Vagina (tissue), 2 donors: ENCODE measurements around the gene ZC3H12C. TPM values are rescaled to one million over a fixed set of nuclear protein-coding genes. Genes with fewer than 3 reads are reported as not detected.

Experiments used
- DNase-seq, 2 donors: peaks; one replicate each; pipeline ENCODE4 v3.0.0-alpha.2; 2017; ENCODE audit errors: extremely low spot score in 2 of 2
- H3K27ac ChIP-seq: fragments of 200-600 bp; sonication (generic); one replicate; pipeline ENCODE4 v1.5.1; 2019
- H3K27me3 ChIP-seq: fragments of 200-600 bp; sonication (generic); one replicate; pipeline ENCODE4 v1.5.1; 2019
- H3K36me3 ChIP-seq, 2 donors: fragments of 200-600 bp; sonication (generic); one replicate each; pipeline ENCODE4 v1.5.1; 2017 to 2019
- H3K4me1 ChIP-seq: fragments of 200-600 bp; sonication (generic); one replicate; pipeline ENCODE4 v1.5.1; 2019
- H3K4me3 ChIP-seq, 2 donors: fragments of 200-600 bp; sonication (generic); 1 replicate in 1 of 2; 2 replicates in 1 of 2; pipeline ENCODE4 v1.5.1; 2016 to 2019
- H3K9me3 ChIP-seq: fragments of 200-600 bp; sonication (generic); one replicate; pipeline ENCODE4 v1.5.1; 2019
- POLR2A ChIP-seq, 2 donors: fragments of 450-650 bp; IDR thresholded peaks; one replicate each; pipeline ENCODE4 v1.6.1; 2017; ENCODE audit warnings: antibody characterized with exemption in 2 of 2, mild to moderate bottlenecking in 2 of 2, moderate library complexity in 2 of 2
- POLR2AphosphoS5 ChIP-seq, 2 donors: sonication (generic); formaldehyde crosslinking; IDR thresholded peaks; one replicate each; pipeline ENCODE4 v1.9.0; 2017; ENCODE audit warnings: antibody characterized with exemption in 2 of 2, mild to moderate bottlenecking in 2 of 2, low read depth in 1 of 2; ENCODE audit not compliant: insufficient read depth in 1 of 2
- intact Hi-C: fragments of 100-400 bp; cut with DNase I; formaldehyde crosslinking; loops from one replicate; pipeline ENCODE4 v1.15.1; 2023
- total RNA-seq: library from RNA; depleted of rRNA; stranded (reverse); fragments of >200 nt; gene quantifications from one replicate; pipeline ENCODE4 v1.2.3, GENCODE V29; 2016
- TF ChIP-seq, protein P1 (sequence below), 3 experiments: fragments of 450-650 bp in 2 of 3; fragments of 200-600 bp in 1 of 3; sonication (generic) in 1 of 3; IDR thresholded peaks; one replicate each; pipeline ENCODE4 v1.5.1; 2017 to 2019; ENCODE audit warnings: antibody characterized with exemption in 3 of 3, mild to moderate bottlenecking in 2 of 3, moderate library complexity in 2 of 3

The ZC3H12C gene
- total RNA-seq, 1 donor from 2014 or later = 16.7 TPM

DNA sequence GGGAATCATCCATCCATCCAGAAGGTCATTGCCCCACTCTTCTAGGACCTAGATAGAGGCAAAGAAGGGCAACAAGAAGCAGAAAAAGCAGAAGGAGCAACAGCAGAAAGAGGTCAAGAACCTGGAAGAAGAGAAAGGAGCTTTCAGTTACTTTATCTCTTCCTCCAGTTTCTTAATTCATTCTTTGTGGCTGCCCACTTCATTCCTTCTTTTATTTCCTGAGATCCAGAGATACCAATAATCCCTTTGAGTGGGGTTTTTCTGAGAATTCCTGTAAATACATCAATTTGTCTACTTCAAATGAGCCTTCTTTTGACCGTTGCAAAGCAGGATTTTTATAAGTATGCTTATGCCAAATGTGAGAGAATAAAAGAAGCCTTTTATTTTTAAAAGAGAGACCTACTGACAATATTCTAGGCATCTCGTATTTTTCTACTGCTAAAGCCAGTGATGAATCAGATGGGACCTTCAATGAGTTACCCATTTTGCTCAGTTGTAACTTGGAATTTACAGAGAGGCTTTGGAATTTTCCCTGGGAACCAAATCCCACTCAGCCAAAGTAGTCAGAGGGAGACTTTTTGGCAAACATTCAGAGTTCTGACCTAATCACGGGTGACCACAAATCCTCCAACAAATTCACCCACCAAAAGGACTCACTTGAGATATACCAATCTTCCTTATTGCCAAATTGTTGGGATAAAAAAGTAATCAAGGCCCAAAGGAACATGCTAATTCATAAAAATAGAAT lies 54.9 kb downstream of the ZC3H12C start:
- Histone ChIP-seq H3K9me3 (no peaks in the 10 kb centered on the region), H3K4me3 (no peak overlapping the region), H3K27me3 (no peaks in the 10 kb centered on the region), H3K4me1 (peaks cover 15% of the 10 kb centered on the region), H3K36me3 (no peaks in the 10 kb centered on the region), H3K27ac (no peak overlapping the region)
- TF ChIP-seq POLR2A (IDR thresholded peaks at IDR 0.05) = no peak
- no peak for DNase-seq
- intact Hi-C loops = loop anchor here (5.0 kb wide), 1 partner anchor 1689 kb away; no protein-coding TSS in a partner anchor

- H3K36me3 ChIP-seq = no peaks in the 10 kb centered on the region
- no peaks in the 10 kb centered on the region for H3K9me3 ChIP-seq
- no peaks in the 10 kb centered on the region for H3K27me3 ChIP-seq
- no peak for DNase-seq
- intact Hi-C loops = loop anchor here (5.0 kb wide), 1 partner anchor 1688 kb away; no protein-coding TSS in a partner anchor
- TF ChIP-seq POLR2AphosphoS5 (IDR thresholded peaks at IDR 0.05; ENCODE audit: insufficient read depth in 1 of 2, low read depth in 1 of 2) (no peak), POLR2A (IDR thresholded peaks at IDR 0.05) (no peak)
- TF ChIP-seq, protein P1, sequence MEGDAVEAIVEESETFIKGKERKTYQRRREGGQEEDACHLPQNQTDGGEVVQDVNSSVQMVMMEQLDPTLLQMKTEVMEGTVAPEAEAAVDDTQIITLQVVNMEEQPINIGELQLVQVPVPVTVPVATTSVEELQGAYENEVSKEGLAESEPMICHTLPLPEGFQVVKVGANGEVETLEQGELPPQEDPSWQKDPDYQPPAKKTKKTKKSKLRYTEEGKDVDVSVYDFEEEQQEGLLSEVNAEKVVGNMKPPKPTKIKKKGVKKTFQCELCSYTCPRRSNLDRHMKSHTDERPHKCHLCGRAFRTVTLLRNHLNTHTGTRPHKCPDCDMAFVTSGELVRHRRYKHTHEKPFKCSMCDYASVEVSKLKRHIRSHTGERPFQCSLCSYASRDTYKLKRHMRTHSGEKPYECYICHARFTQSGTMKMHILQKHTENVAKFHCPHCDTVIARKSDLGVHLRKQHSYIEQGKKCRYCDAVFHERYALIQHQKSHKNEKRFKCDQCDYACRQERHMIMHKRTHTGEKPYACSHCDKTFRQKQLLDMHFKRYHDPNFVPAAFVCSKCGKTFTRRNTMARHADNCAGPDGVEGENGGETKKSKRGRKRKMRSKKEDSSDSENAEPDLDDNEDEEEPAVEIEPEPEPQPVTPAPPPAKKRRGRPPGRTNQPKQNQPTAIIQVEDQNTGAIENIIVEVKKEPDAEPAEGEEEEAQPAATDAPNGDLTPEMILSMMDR (IDR thresholded peaks at IDR 0.05) = no peak
- no peak overlapping the region for H3K4me3 ChIP-seq
- H3K27ac ChIP-seq = no peak overlapping the region
- peaks cover 15% of the 10 kb centered on the region for H3K4me1 ChIP-seq
These were observed 55.9 kb downstream of the ZC3H12C start for GRCh38 chr11:110148775-110149744.

DNA sequence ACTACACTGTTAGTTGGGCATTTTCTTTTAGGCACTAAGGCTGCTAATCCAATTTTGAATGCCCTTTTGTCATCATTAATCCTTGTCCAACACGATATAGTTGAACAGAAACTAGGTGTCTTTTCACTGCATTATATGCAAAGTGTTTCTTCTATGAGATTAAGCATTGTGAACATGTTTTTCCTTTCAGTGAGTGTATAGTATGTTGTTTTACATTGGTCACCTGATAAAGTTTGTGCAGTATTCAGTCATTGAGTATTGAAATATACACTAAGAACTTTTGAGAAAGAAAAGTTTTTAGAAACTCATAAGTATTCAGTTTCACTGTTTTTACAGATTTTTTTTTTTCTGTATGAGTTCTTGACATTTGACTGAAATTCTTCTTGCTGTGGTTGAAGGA lies 59.0 kb downstream of the ZC3H12C start:
- no peaks in the 10 kb centered on the region for H3K9me3 ChIP-seq
- H3K27me3 ChIP-seq = no peaks in the 10 kb centered on the region
- TF ChIP-seq POLR2AphosphoS5 (IDR thresholded peaks at IDR 0.05; ENCODE audit: insufficient read depth in 1 of 2, low read depth in 1 of 2) = no peak
- TF ChIP-seq POLR2A (IDR thresholded peaks at IDR 0.05) = no peak
- TF ChIP-seq, protein P1 (IDR thresholded peaks at IDR 0.05) = no peak
- no peaks in the 10 kb centered on the region for H3K36me3 ChIP-seq
- no peak overlapping the region for H3K4me3 ChIP-seq
- no peak for DNase-seq
- no peak overlapping the region for H3K27ac ChIP-seq
- peaks cover 15% of the 10 kb centered on the region for H3K4me1 ChIP-seq
- intact Hi-C loops = no loop called here

GRCh38 chr11:110153474-110153873 lies 60.3 kb downstream of the ZC3H12C start:
- no peak for TF ChIP-seq POLR2AphosphoS5 (IDR thresholded peaks at IDR 0.05; ENCODE audit: insufficient read depth in 1 of 2, low read depth in 1 of 2)
- no peak for TF ChIP-seq POLR2A (IDR thresholded peaks at IDR 0.05)
- TF ChIP-seq, protein P1 (IDR thresholded peaks at IDR 0.05) = no peak
- intact Hi-C loops = no loop called here
- no peak overlapping the region for H3K4me3 ChIP-seq

DNA sequence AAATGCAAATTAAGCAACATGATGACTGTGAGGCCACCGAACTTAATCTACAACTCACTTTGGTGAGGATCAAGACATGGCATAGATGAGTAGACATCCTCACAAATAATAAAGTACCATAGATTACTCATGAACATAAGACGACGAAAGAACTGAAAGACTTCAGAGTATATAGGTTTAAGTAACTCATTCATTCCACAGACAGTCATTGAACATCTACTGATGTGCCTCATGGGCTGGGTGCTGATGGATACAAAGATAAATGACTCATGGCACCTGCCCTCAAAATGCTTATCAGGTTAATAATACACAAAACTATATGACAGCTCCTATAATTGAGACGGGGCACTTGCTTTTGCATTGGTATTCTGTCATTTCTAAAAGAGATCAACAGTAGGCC lies 63.3 kb downstream of the ZC3H12C start:
- no peak for DNase-seq
- Histone ChIP-seq H3K4me1 (no peaks in the 10 kb centered on the region), H3K27ac (no peak overlapping the region), H3K27me3 (no peaks in the 10 kb centered on the region), H3K36me3 (peaks cover 0 to 4% of the 10 kb centered on the region in 2 donors), H3K9me3 (no peaks in the 10 kb centered on the region), H3K4me3 (no peak overlapping the region)
- intact Hi-C loops = no loop called here
- TF ChIP-seq, protein P1 (IDR thresholded peaks at IDR 0.05) = no peak
- TF ChIP-seq POLR2AphosphoS5 (IDR thresholded peaks at IDR 0.05; ENCODE audit: insufficient read depth in 1 of 2, low read depth in 1 of 2) (no peak), POLR2A (IDR thresholded peaks at IDR 0.05) (no peak)

More at GRCh38 chr11:110153474-110153873, 60.3 kb downstream of the ZC3H12C start:
- H3K27ac ChIP-seq = no peak overlapping the region
- no peak for DNase-seq
- H3K4me1 ChIP-seq = peaks cover 9% of the 10 kb centered on the region
- H3K27me3 ChIP-seq = no peaks in the 10 kb centered on the region
- no peaks in the 10 kb centered on the region for H3K9me3 ChIP-seq
- H3K36me3 ChIP-seq = no peaks in the 10 kb centered on the region
